Transverse colon (tissue), 4 donors: ENCODE results near the gene KAT7. TPM values are rescaled to one million over a fixed set of nuclear protein-coding genes. Genes with fewer than 3 reads are reported as not detected.

Experiments used
- DNase-seq: peaks from one replicate; pipeline ENCODE4 v3.0.0-alpha.2; 2019
- H3K27ac ChIP-seq, 4 donors: fragments of 200-600 bp; sonication (generic); 2 replicates each; pipeline ENCODE4 v1.5.1; 2016 to 2018; ENCODE audit warnings: inconsistent platforms in 4 of 4
- H3K27me3 ChIP-seq: fragments of 200-600 bp; sonication (generic); 2 replicates; pipeline ENCODE4 v1.5.1; 2017; ENCODE audit warnings: inconsistent platforms
- H3K36me3 ChIP-seq, 4 donors: fragments of 200-600 bp; sonication (generic); 2 replicates each; pipeline ENCODE4 v1.5.1; 2017 to 2019; ENCODE audit warnings: inconsistent platforms in 4 of 4
- H3K4me1 ChIP-seq, 4 donors: fragments of 200-600 bp; sonication (generic); 2 replicates each; pipeline ENCODE4 v1.5.1; 2017 to 2020; ENCODE audit warnings: inconsistent platforms in 4 of 4
- H3K4me3 ChIP-seq, 4 donors: fragments of 200-600 bp; sonication (generic); 1 replicate in 1 of 4; 2 replicates in 3 of 4; pipeline versions ENCODE4 v1.5.1 to v1.6.1; 2017 to 2019; ENCODE audit warnings: inconsistent platforms in 4 of 4
- H3K9me3 ChIP-seq, 2 donors: fragments of 200-600 bp; sonication (generic); 2 replicates each; pipeline ENCODE4 v1.5.1; 2017 to 2019; ENCODE audit warnings: inconsistent platforms in 2 of 2
- CTCF ChIP-seq, 5 experiments: fragments of 200-600 bp in 3 of 5; fragments of 450-650 bp in 2 of 5; sonication (generic) in 3 of 5; IDR thresholded peaks; 1 replicate in 2 of 5; 2 replicates in 3 of 5; pipeline ENCODE4 v1.5.1; 2016 to 2017; ENCODE audit warnings: antibody characterized with exemption in 5 of 5, inconsistent platforms in 3 of 5, mild to moderate bottlenecking in 2 of 5, moderate library complexity in 1 of 5
- EP300 ChIP-seq: sonication (generic); formaldehyde crosslinking; IDR thresholded peaks from one replicate; pipeline ENCODE4 v1.6.1; 2017; ENCODE audit warnings: antibody characterized with exemption, low read depth
- POLR2A ChIP-seq: fragments of 450-650 bp; IDR thresholded peaks from one replicate; pipeline ENCODE4 v1.6.1; 2016; ENCODE audit warnings: antibody characterized with exemption, mild to moderate bottlenecking, moderate library complexity
- POLR2AphosphoS5 ChIP-seq, 3 donors: sonication (generic); formaldehyde crosslinking; IDR thresholded peaks; one replicate each; pipeline ENCODE4 v1.6.1; 2016; ENCODE audit warnings: antibody characterized with exemption in 3 of 3
- WGBS, 2 donors: methylation state at CpG; one replicate each; pipeline ENCODE4 v1.1.5; 2018; ENCODE audit warnings: low coverage in 1 of 2; 5-methylcytosine and 5-hydroxymethylcytosine counted together
- in situ Hi-C, 4 donors: fragments of 200-750 bp; cut with MboI; loops; one replicate each; pipeline versions ENCODE4 v1.15.0 to v1.15.1; 2017; ENCODE audit warnings: low sequenced_read_pairs in 3 of 4, low pct_ligation_motif_present in 1 of 4, low pct_unique_long_range_greater_than_20kb in 1 of 4
- intact Hi-C: fragments of 100-400 bp; cut with DNase I; formaldehyde crosslinking; loops from one replicate; pipeline ENCODE4 v1.15.1; 2023; ENCODE audit warnings: low total_unique reads
- total RNA-seq, 4 donors: library from RNA; depleted of rRNA; stranded (reverse); fragments of >200 nt; gene quantifications; one replicate each; pipeline ENCODE4 v1.1.0, GENCODE V29; 2016

The KAT7 gene
- total RNA-seq, 4 donors from 2014 or later, result 21.3 to 54.2 (median 32.8) TPM

- Histone ChIP-seq H3K27ac (no peak overlapping the region), H3K36me3 (no peaks in the 10 kb centered on the region), H3K4me1 (no peaks in the 10 kb centered on the region), H3K27me3 (peaks cover 26% of the 10 kb centered on the region), H3K9me3 (no peaks in the 10 kb centered on the region), H3K4me3 (no peak overlapping the region)
- 61% methylated on average over 6 of the region's 6 CpGs; no CpG with 5 or more reads in 1 of the 2 donors for WGBS, 2 donors
- in situ Hi-C loops, result loop anchor here in 1 of 4 donors (25.0 kb wide), 1 partner anchor 311 kb away; no protein-coding TSS in a partner anchor
- no peak for TF ChIP-seq POLR2A
- TF ChIP-seq CTCF (IDR thresholded peaks at IDR 0.05), result no peak
- no peak for TF ChIP-seq EP300
- TF ChIP-seq POLR2AphosphoS5 (IDR thresholded peaks at IDR 0.05), result no peak
- no peak for DNase-seq
- intact Hi-C loops, result no loop called here
Observed at GRCh38 chr17:49873466-49873865, 85.0 kb downstream of the KAT7 start.

- Histone ChIP-seq H3K27me3 (peaks cover 30% of the 10 kb centered on the region), H3K36me3 (no peaks in the 10 kb centered on the region), H3K4me3 (no peak overlapping the region), H3K27ac (no peak overlapping the region), H3K4me1 (no peaks in the 10 kb centered on the region), H3K9me3 (no peaks in the 10 kb centered on the region)
- WGBS, 2 donors, result 66 to 69% methylated on average over 3 of the region's 3 CpGs
- intact Hi-C loops, result no loop called here
- no peak for DNase-seq
- TF ChIP-seq POLR2A, result no peak
- no peak for TF ChIP-seq POLR2AphosphoS5 (IDR thresholded peaks at IDR 0.05)
- no peak for TF ChIP-seq EP300
- TF ChIP-seq CTCF (IDR thresholded peaks at IDR 0.05), result no peak
- in situ Hi-C loops, result loop anchor here in 1 of 4 donors (25.0 kb wide), 1 partner anchor 312 kb away; no protein-coding TSS in a partner anchor
Observed at GRCh38 chr17:49873926-49874325, 85.4 kb downstream of the KAT7 start.

- TF ChIP-seq POLR2A (no peak), CTCF (IDR thresholded peaks at IDR 0.05) (no peak), POLR2AphosphoS5 (IDR thresholded peaks at IDR 0.05) (no peak), EP300 (no peak)
- Histone ChIP-seq H3K9me3 (no peaks in the 10 kb centered on the region), H3K36me3 (no peaks in the 10 kb centered on the region), H3K27ac (no peak overlapping the region), H3K4me1 (no peaks in the 10 kb centered on the region), H3K27me3 (peaks cover 40% of the 10 kb centered on the region), H3K4me3 (no peak overlapping the region)
- no peak for DNase-seq
- 73% methylated on average over 2 of the region's 2 CpGs; no CpG with 5 or more reads in 1 of the 2 donors for WGBS, 2 donors
- in situ Hi-C loops (loop anchor here in 1 of 4 donors (25.0 kb wide), 1 partner anchor 313 kb away; no protein-coding TSS in a partner anchor), intact Hi-C loops (no loop called here)
Observed at GRCh38 chr17:49874911-49875310, 86.4 kb downstream of the KAT7 start.

- no peak for TF ChIP-seq POLR2A
- no peak for TF ChIP-seq EP300
- no peak for TF ChIP-seq CTCF (IDR thresholded peaks at IDR 0.05)
- TF ChIP-seq POLR2AphosphoS5 (IDR thresholded peaks at IDR 0.05), result no peak
- no peak for DNase-seq
- peaks cover 0 to 7% (median 4%) of the 10 kb centered on the region in 4 donors for H3K4me1 ChIP-seq
- no peak overlapping the region for H3K27ac ChIP-seq
- 68% methylated on average over 9 of the region's 9 CpGs; no CpG with 5 or more reads in 1 of the 2 donors for WGBS, 2 donors
- no peak overlapping the region for H3K4me3 ChIP-seq
- in situ Hi-C loops (no loop called here), intact Hi-C loops (no loop called here)
- H3K9me3 ChIP-seq, result no peaks in the 10 kb centered on the region
- no peaks in the 10 kb centered on the region for H3K36me3 ChIP-seq
- H3K27me3 ChIP-seq, result peaks cover 47% of the 10 kb centered on the region
Observed at GRCh38 chr17:49875685-49876084, 87.2 kb downstream of the KAT7 start.
